Heart left ventricle (tissue), 16 donors: ENCODE results near the gene PDE11A. TPM values are rescaled to one million over a fixed set of nuclear protein-coding genes. Genes with fewer than 3 reads are reported as not detected.

Source experiments
- ATAC-seq, 4 donors: fragments of 200-7000 bp; cut with Tn5 transposase; one replicate each; pipeline ENCODE4 v1.9.1; 2020 to 2022; ENCODE audit warnings: moderate library complexity in 4 of 4, mild to moderate bottlenecking in 3 of 4, moderate number of reproducible peaks in 1 of 4
- DNase-seq, 5 donors: peaks; one replicate each; pipeline ENCODE4 v3.0.0-alpha.2; 2020
- H3K27ac ChIP-seq, 12 donors: fragments of 200-600 bp; sonication (generic) in 4 of 12; one replicate each; pipeline versions ENCODE4 v1.5.0 to v1.8.0; 2016 to 2022; ENCODE audit warnings: mild to moderate bottlenecking in 2 of 12
- H3K27me3 ChIP-seq, 9 donors: fragments of 200-600 bp; sonication (generic) in 2 of 9; one replicate each; pipeline versions ENCODE4 v1.5.1 to v1.8.0; 2016 to 2022; ENCODE audit warnings: mild to moderate bottlenecking in 3 of 9
- H3K36me3 ChIP-seq, 9 donors: fragments of 200-600 bp; sonication (generic) in 2 of 9; one replicate each; pipeline versions ENCODE4 v1.5.0 to v1.8.0; 2018 to 2022; ENCODE audit warnings: mild to moderate bottlenecking in 2 of 9
- H3K4me1 ChIP-seq, 12 donors: fragments of 200-600 bp; sonication (generic) in 4 of 12; one replicate each; pipeline versions ENCODE4 v1.5.0 to v1.8.0; 2016 to 2022; ENCODE audit warnings: mild to moderate bottlenecking in 3 of 12
- H3K4me3 ChIP-seq, 12 donors: fragments of 200-600 bp; sonication (generic) in 4 of 12; one replicate each; pipeline versions ENCODE4 v1.5.0 to v1.8.0; 2017 to 2022; ENCODE audit warnings: mild to moderate bottlenecking in 9 of 12, moderate library complexity in 4 of 12
- H3K9me3 ChIP-seq, 12 donors: fragments of 200-600 bp; sonication (generic) in 4 of 12; one replicate each; pipeline versions ENCODE4 v1.5.0 to v1.8.0; 2016 to 2022; ENCODE audit warnings: mild to moderate bottlenecking in 1 of 12
- POLR2A ChIP-seq, 2 donors: fragments of 450-650 bp; IDR thresholded peaks; one replicate each; pipeline ENCODE4 v1.6.1; 2017; ENCODE audit warnings: antibody characterized with exemption in 2 of 2, mild to moderate bottlenecking in 2 of 2, moderate library complexity in 2 of 2
- WGBS, 4 donors: extraction: QIAGEN DNeasy Blood & Tissue Kit in 2 of 4; methylation state at CpG; one replicate each; pipeline versions ENCODE4 v1.1.5 to v1.1.7; 2013 to 2018; 5-methylcytosine and 5-hydroxymethylcytosine counted together
- intact Hi-C, 10 donors: fragments of 100-400 bp; cut with DNase I; formaldehyde crosslinking; loops; one replicate each; pipeline versions ENCODE4 v1.11.1 to v1.14.2; 2022
- polyA plus RNA-seq, 2 donors: library from polyadenylated mRNA; stranded (reverse); fragments of 200-250 nt; gene quantifications; one replicate each; pipeline ENCODE4 v1.2.3, GENCODE V29; 2013
- total RNA-seq, 9 donors: library from RNA; depleted of rRNA in 2 of 9; stranded (reverse); fragments of >200 nt in 2 of 9; fragmentation: NEBNext Ultra II Directional in 3 of 9; extraction: Animal tissue kit (Norgen Biotek cat#: 25700) in 3 of 9; gene quantifications; one replicate each; pipeline versions ENCODE4 v1.1.0 to v1.2.4, GENCODE V29; 2016 to 2023
- TF ChIP-seq, protein P1 (sequence below), 12 donors: fragments of 200-600 bp; sonication (generic) in 4 of 12; IDR thresholded peaks; one replicate each; pipeline versions ENCODE4 v1.5.0 to v1.8.0; 2018 to 2022; ENCODE audit warnings: antibody characterized with exemption in 12 of 12, mild to moderate bottlenecking in 5 of 12
- donor health status: ischemic (EF 13 %, LVEDD 7.1; RV severe dilation, severe dysfunction).
- donor health status: healthy with polysubstance abuse.
- donor health status: DM: no; HTN: yes; CAD: no.
- donor health status: DM: no; HTN: no; CAD: no.
- donor health status: ischemic (EF 25% LVEDD 6.9; RV normal size, moderate dysfunction).
- donor health status: ischemic (EF 25% LVEDD 5.7; RV mildly dilated, moderate dysfunction).
- donor health status: healthy.
- donor health status: DM: yes; HTN: yes; CAD: no.
- donor health status: ischemic (EF 35%, LVEDD 5.7; RV mildly dilated, moderate dysfunction).
- donor health status: nonischemic (EF 11% LVEDD 7.7; RV severe dilation, severe dysfunction).
- donor health status: DM: yes; HTN: yes; CAD: no.
- donor health status: PGD.
- donor health status: ischemic (EF 29% LVEDD 5.4; RV normal size, mild dysfunction).
- donor health status: nonischemic (EF 23%, LVEDD 6.1; RV moderate dilation, normal function).

Gene PDE11A
- total and polyA plus RNA-seq, 11 donors: 0.24 to 2.9 (median 0.88) TPM

DNA sequence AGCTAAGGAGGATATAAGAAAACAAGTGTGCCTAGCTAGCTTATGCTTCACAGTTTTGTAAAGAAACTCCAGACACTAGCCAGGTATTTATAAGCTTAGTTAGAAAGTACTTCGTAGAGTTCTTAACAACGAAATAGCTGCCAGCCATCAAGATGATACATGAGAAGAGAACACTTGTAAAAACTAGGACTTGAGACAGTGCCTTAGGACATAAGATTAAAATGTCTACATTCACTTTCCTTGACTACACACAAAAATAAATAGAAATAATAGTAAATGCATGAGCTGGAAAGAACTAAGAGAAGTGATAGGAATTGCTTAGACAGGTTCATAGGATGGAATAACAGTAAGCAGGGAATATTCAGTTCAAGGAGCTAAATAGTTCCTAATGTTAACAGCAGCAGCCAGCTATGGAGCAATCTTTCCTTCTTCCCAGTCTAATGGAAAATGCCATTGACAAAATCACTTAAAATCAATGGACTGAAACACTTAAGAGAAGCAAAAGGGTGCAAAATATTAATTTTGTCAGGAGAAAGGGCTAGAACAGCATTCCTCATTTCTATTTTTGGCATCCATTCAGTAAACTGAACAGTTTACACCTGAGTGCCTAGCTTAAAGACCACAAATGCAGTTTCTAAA is 186.6 kb downstream of the PDE11A start:
- Histone ChIP-seq H3K27ac (peak overlapping the region in 1 of 12 donors; percentile 55), H3K4me1 (peaks cover 0 to 14% (median 0%) of the 10 kb centered on the region in 12 donors), H3K4me3 (no peak overlapping the region), H3K36me3 (no peaks in the 10 kb centered on the region), H3K9me3 (peaks cover 0 to 1% (median 0%) of the 10 kb centered on the region in 12 donors), H3K27me3 (no peaks in the 10 kb centered on the region)
- intact Hi-C loops: no loop called here
- TF ChIP-seq, protein P1, sequence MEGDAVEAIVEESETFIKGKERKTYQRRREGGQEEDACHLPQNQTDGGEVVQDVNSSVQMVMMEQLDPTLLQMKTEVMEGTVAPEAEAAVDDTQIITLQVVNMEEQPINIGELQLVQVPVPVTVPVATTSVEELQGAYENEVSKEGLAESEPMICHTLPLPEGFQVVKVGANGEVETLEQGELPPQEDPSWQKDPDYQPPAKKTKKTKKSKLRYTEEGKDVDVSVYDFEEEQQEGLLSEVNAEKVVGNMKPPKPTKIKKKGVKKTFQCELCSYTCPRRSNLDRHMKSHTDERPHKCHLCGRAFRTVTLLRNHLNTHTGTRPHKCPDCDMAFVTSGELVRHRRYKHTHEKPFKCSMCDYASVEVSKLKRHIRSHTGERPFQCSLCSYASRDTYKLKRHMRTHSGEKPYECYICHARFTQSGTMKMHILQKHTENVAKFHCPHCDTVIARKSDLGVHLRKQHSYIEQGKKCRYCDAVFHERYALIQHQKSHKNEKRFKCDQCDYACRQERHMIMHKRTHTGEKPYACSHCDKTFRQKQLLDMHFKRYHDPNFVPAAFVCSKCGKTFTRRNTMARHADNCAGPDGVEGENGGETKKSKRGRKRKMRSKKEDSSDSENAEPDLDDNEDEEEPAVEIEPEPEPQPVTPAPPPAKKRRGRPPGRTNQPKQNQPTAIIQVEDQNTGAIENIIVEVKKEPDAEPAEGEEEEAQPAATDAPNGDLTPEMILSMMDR (IDR thresholded peaks at IDR 0.05): no peak
- no peak for TF ChIP-seq POLR2A (IDR thresholded peaks at IDR 0.05)
- DNase-seq (no peak), ATAC-seq (no peak)
- 44 to 68% (median 58%) methylated on average over 2 of the region's 2 CpGs for WGBS, 4 donors

DNA sequence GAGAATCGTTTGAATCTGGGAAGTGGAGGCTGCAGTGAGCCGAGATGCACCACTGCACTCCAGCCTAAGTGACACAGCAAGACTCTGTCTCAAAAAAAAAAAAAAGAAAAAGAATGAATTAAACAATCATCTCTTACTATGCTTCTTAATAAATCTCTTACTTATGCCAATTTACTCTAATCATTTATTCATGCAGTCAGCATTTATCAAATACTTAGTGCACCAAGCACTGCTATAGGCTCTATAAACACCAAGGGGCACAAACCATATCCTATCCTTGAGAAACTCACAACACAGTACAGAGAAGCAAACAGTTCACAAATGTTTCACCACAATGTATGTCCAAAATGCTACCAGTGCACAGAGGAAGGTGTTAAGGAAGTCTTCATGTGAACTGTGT is 189.4 kb downstream of the PDE11A start:
- intact Hi-C loops: loop anchor here in 1 of 10 donors (5.0 kb wide), 1 partner anchor 111 kb away; no protein-coding TSS in a partner anchor

DNA sequence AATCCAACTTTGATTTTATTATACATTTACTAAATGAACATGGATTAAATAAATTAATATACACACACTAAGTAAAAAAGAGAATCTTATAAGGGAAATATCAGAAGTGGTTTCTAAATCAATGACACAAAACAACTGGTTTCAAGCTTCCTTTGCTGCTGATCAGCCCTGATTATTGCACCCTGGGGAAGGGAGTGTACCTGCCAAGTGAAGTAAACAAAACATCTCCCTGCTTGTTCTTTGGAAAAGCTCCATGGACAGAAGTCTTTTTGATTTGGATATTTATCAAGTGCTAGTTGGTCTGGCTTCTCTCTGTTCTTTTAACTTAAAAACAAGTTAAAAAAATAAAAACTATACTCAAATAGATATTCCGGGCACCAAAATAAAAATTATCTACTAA is 190.1 kb downstream of the PDE11A start:
- Histone ChIP-seq H3K9me3 (peaks cover 0 to 3% (median 0%) of the 10 kb centered on the region in 12 donors), H3K4me1 (peaks cover 0 to 18% (median 0%) of the 10 kb centered on the region in 12 donors), H3K27me3 (no peaks in the 10 kb centered on the region), H3K4me3 (no peak overlapping the region), H3K36me3 (no peaks in the 10 kb centered on the region), H3K27ac (peak overlapping the region in 3 of 12 donors; percentile 21 to 57 (median 40))
- intact Hi-C loops: loop anchor here in 1 of 10 donors (5.0 kb wide), 1 partner anchor 110 kb away; no protein-coding TSS in a partner anchor
- DNase-seq (no peak), ATAC-seq (peak in 1 of 4 donors; percentile 60)
- 33 to 69% (median 51%) methylated on average over 1 of the region's 1 CpG for WGBS, 4 donors
- no peak for TF ChIP-seq POLR2A (IDR thresholded peaks at IDR 0.05)
- TF ChIP-seq, protein P1 (IDR thresholded peaks at IDR 0.05): no peak

More for the DNA sequence above, 189.4 kb downstream of the PDE11A start:
- ATAC-seq (peak in 1 of 4 donors; percentile 16), DNase-seq (no peak)
- Histone ChIP-seq H3K36me3 (no peaks in the 10 kb centered on the region), H3K27ac (no peak overlapping the region), H3K27me3 (no peaks in the 10 kb centered on the region), H3K9me3 (peaks cover 0 to 3% (median 0%) of the 10 kb centered on the region in 12 donors), H3K4me3 (no peak overlapping the region), H3K4me1 (peaks cover 0 to 18% (median 0%) of the 10 kb centered on the region in 12 donors)
- TF ChIP-seq, protein P1 (IDR thresholded peaks at IDR 0.05): no peak
- no peak for TF ChIP-seq POLR2A (IDR thresholded peaks at IDR 0.05)
- 77 to 85% (median 83%) methylated on average over 2 of the region's 2 CpGs for WGBS, 4 donors

- Histone ChIP-seq H3K9me3 (peaks cover 0 to 3% (median 0%) of the 10 kb centered on the region in 12 donors), H3K4me3 (no peak overlapping the region), H3K36me3 (no peaks in the 10 kb centered on the region), H3K27ac (peak overlapping the region in 5 of 12 donors; percentile 21 to 63 (median 57)), H3K4me1 (peaks cover 0 to 18% (median 0%) of the 10 kb centered on the region in 12 donors), H3K27me3 (no peaks in the 10 kb centered on the region)
- no peak for DNase-seq
- WGBS, 4 donors: 38 to 61% (median 46%) methylated on average over 2 of the region's 2 CpGs
- intact Hi-C loops: loop anchor here in 1 of 10 donors (5.0 kb wide), 1 partner anchor 110 kb away; no protein-coding TSS in a partner anchor
- TF ChIP-seq, protein P1 (IDR thresholded peaks at IDR 0.05): no peak
- TF ChIP-seq POLR2A (IDR thresholded peaks at IDR 0.05): no peak
- ATAC-seq: peak; percentile 56 to 76 (median 58)
Measured at GRCh38 chr2:177881921-177882320, 190.7 kb downstream of the PDE11A start.
